ENCODE results near the gene CTXN3.

The CTXN3 gene

GRCh38 chr5:127649018-127649439 lies at the start of gene CTXN3:
TSS of gene CTXN3 (plus strand) at chr5:127649082. CDS start at chr5:127657522, 8,440 bp downstream.
- no peak for DNase-seq (ENCODE audit: low read depth in 2 of 2)

- no peak for DNase-seq (ENCODE audit: low read depth in 2 of 2)
These were observed 49.6 kb upstream of the CTXN3 start for GRCh38 chr5:127599320-127599719.

DNA sequence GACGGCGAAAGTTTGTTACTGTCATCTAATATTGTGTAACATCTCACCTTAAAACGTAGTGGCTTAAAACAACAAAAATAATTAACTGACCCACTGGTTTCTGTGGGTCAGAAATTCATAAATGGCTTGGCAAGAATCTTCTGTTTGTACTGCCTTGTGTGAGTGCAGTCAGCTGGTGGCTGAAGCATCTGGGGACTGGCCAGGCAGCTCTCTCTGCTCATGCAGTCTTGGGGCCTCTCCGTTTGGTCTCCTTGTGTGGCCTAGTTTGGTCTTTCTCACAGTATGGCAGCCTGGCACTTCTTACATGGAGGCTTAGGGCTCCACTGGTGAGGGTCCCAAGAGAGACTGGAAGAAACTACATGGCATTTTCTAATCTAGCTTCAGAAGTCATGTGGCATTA lies 49.0 kb upstream of the CTXN3 start:
- DNase-seq (ENCODE audit: low read depth in 2 of 2), result no peak

GRCh38 chr5:127601111-127601510 lies 47.8 kb upstream of the CTXN3 start:
- no peak for DNase-seq (ENCODE audit: low read depth in 2 of 2)

GRCh38 chr5:127601601-127602000 lies 47.3 kb upstream of the CTXN3 start:
- DNase-seq (ENCODE audit: low read depth in 2 of 2), result no peak

DNA sequence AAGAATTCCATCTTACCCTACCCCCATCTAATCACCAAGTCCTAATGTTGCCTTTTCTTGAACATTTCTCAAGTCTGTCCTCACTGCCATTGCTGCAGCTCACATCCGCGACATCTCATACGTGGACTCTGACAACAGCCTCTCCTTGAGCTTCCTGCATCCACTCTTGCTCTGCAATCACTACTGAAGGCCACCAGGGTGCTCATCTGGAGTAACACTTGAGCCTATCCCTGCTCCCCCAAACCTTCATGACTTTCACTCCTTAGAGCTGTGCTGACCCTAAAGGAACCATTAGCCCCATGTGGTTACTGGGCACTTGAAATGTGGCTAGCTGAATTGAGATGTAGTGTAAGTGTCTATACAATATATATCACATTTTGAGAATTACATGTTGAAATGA lies 46.4 kb upstream of the CTXN3 start:
- DNase-seq (ENCODE audit: low read depth in 2 of 2), result no peak

DNA sequence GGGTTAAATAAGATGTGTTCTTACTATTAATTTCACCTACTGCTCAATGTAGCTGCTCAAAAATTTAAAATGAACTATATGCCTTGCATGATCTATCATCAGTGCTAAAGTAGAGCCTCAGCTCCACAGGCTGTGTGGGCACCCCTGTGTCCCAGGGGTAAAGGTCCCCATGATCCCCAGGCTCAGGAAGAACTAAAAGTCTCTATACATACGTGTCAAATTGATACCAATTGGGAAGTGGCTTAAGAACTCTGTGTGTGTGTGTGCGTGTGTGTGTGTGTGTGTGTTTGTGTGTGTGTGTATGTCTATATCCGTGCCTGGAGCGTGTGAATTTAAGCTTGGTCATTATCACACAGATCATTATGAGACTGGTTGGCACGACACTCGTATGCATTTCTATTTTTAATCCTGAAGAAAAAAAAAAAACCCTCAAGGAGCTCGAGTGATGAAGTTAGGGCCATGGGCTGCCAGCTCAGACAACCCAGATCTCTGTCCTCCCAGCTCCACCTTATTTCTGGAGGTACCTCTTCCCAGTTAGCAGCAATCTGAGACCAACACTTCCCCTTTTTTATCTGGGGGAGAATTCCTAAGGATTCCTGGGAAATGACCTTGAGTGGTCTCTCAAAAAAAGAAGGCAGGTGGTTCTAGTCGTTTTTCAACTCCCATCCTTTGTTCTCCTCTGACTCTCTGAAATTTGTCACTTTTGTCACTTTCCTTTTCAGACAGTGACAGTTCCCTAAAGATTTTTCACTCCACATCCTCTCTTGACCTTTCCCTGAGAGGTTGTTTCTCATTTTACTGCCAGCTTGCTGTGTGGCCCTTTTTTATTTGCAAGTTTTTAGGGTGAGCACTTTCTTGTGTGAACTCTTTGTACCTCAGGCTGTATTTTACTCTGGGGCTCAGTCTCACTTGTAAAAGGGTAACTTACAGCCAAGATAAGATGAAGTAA lies 45.7 kb upstream of the CTXN3 start:
- DNase-seq (ENCODE audit: low read depth in 2 of 2), result no peak

- no peak for DNase-seq (ENCODE audit: low read depth in 2 of 2)
These were observed 40.7 kb upstream of the CTXN3 start for GRCh38 chr5:127608077-127608660.

DNA sequence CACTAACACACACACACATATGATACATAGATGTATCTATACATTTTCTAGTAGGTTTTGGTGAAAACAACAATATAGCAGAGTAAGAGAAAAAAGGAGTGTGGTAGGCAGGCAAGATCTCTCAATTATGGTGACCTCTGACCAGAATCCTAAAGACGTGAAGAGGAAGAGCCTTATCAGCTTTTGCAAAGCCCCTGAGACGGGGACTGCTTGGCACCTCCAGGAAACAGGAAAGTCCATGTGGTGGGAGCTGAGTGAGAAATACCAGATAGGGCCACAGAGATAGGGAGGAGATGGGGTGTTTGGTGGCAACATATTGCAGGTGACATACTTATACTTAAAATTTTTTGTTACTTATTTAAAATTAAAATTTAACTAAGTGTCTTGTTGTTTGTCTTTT lies 39.9 kb upstream of the CTXN3 start:
- DNase-seq (ENCODE audit: low read depth in 2 of 2), result no peak

- no peak for DNase-seq (ENCODE audit: low read depth in 2 of 2)
These were observed 38.9 kb upstream of the CTXN3 start for GRCh38 chr5:127609957-127610356.

DNA sequence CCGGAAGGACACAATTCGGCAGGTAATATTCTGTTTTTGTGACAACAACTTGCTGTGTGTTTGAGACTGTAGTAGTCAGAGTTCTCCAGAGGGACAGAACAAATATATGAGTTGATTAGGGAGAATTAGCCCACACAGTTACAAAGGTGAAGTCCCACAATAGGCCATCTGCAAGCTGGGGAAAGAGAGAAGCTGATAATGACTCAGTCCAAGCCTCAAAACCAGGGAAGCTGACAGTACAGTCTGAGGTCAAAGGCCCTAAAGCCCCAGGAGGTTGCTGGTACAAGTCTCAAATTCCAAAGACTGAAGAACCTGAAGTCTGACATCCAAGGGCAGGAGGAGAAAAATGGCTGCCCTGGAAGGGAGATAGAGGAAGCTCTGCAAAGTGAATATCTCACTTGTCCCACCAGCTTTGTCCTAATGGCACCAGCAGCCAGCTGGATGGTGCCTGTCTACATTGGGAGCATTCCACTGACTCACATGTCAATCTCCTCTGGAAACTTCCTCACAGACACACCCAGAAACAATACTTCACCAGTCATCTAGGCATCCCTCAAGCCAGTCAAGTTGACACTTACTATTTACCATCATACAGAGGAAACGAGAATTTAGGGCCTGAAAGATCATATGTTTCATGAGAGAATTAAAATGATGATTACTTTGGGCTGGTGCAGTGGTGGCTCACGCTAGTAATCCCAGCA lies 36.3 kb upstream of the CTXN3 start:
- no peak for DNase-seq (ENCODE audit: low read depth in 2 of 2)

DNA sequence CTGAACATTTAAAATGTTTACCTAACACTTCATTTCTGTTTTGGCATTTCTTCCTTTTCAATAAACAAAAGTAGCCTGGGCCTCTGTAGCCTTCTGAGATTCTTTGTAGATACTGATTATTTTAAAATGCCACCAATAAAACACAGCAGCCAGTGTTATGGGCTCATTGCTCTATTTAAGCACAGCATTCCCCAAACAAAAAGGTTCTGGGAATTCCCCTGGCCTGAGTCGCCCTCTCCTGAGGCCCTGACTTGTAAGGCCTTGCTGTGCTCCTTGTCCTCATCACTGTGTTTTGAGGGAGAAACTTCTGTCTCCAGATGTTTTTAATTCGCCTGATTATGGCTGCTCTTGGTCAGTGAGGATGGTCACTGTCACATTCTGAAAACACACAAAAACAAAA lies 33.0 kb upstream of the CTXN3 start:
- no peak for DNase-seq (ENCODE audit: low read depth in 2 of 2)

DNA sequence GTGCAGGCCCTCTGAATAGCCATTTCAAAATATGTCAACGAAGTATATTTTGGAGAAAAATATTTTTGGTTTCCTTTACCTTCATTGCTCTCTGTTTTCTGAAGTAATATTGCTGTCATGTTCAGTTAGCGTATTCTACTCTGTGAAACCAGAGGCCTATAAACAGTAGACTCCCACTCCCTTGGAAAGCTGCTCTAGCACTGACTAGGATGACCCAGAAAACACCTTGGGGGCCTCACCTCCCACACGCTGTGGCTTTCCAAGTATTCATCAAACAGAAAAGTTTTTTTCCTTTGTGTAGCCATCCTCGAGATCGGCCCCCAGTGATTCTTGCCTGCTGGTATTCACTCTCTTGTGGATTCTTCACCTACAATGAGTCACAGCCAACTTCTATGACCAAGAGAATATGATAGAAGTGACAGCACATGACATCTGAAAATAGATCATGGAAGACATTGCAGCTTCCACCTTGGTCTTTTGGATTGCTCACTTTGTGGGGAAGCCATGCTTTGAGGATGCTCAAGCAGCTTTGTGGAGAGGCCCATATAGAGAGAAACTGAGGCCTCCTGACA lies 28.9 kb upstream of the CTXN3 start:
- no peak for DNase-seq (ENCODE audit: low read depth in 2 of 2)

GRCh38 chr5:127621601-127622325 lies 27.1 kb upstream of the CTXN3 start:
- no peak for DNase-seq (ENCODE audit: low read depth in 2 of 2)

DNA sequence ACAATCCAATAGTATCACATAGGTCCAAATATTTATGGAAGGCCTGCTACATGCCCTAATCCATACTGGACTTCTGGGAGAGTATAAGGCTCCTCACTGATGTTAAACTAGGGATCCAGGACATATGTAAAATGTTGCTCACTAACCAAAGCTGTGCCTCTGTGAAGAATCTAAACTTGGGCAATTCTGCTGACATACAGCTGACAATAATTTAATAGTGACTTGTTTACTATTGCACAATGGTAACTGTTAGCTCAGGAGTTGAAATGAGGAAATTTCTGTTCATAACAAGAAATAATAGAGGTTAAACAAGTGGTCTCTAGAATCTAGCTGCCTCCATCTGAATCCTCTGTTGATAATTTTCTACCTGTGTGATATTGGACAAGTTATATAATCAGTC lies 14.9 kb upstream of the CTXN3 start:
- DNase-seq (ENCODE audit: low read depth in 2 of 2), result no peak

DNA sequence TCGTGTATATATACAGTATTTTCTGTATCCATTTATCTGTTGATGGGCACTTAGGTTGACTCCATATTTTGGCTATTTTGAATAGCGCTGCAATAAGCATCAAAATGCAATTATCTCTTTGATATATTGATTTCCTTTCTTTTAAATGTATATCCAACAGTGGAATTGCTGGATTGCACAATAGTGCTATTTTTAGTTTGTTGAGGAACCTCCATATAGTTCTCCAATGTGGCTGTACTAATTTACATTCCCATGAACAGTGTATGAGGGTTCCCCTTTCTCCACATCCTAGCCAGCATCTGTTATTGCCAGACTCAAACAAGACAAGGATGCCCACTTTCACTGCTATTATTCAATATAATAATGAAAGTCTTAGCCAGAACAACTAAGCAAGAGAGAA lies 9.1 kb upstream of the CTXN3 start:
- DNase-seq (ENCODE audit: low read depth in 2 of 2), result no peak

DNA sequence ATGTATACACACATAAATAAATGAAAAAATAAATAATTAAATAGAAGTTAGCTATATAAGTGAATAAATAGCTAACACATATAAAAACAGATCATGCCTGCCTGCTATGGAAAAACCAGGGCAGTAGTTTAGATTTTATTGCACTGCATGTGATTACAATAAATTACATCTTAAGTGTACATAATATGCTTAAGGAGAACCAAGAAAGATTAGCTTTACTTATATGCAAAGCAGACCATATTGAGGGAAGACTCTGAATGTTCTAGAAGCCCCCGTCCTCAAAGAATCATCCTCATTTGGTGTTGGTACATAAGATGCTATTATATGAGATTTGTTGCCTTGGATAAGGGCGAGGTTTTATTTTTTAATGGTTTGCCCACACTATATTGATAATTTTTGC lies 5.9 kb upstream of the CTXN3 start:
- DNase-seq (ENCODE audit: low read depth in 2 of 2), result no peak

DNA sequence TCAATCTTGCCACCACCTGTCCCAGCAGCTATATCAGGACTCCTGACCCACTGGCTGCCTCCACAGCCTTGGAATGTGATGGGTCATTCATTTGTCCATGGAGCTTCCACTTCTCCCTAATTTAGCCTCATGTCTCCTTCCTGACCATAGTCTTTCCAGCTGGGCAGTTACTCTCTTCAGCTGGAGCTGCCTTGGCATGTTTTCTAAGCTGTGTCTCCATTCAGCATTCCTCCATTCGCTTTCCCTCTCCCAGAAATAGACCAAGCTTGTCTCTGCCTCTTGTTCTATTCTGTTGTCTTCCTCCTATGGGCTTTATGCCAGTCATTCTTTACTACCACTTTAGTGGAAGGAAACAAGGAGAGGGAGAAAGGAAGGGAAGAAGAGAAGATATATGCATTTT lies 5.3 kb upstream of the CTXN3 start:
- DNase-seq (ENCODE audit: low read depth in 2 of 2), result no peak

GRCh38 chr5:127645300-127645726 lies 3.6 kb upstream of the CTXN3 start:
- no peak for DNase-seq (ENCODE audit: low read depth in 2 of 2)

- no peak for DNase-seq (ENCODE audit: low read depth in 2 of 2)
These were observed 1.4 kb upstream of the CTXN3 start for GRCh38 chr5:127647361-127647958.

DNA sequence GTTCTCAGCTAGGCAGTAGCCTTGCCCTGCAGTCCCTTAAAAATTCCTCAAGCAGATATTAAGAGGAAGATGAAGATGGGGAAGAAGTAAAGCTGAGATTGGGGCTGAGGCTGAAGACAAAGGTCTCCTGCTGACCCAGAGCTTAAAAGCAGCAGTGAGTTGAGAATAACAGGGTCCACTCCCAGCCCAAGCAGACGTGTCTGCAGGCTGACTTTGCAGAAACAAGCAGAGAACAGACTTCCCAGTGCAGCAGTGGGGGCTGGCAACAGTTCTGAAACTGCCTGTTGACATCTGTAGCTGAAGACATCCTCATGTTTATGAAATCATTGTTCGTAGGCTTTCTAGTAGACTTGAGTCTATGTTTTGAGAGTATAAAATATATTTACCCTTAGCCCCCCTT lies 1.1 kb downstream of the CTXN3 start:
- no peak for DNase-seq (ENCODE audit: low read depth in 2 of 2)
